DMS53 treated with DMSO at 0.1 percent for 48 hours (cell line): ENCODE data around the gene RORC.
"Not testable (repeated sequence)": the region's sequence is repeated elsewhere in the genome, so short reads cannot be mapped to it uniquely, and the experiment has no call there.

Experiments used
- DNase-seq: peaks from one replicate; lab custom pipeline; 2025; ENCODE audit not compliant: unreplicated experiment; lab: John Stamatoyannopoulos, UW

Gene RORC

DNA sequence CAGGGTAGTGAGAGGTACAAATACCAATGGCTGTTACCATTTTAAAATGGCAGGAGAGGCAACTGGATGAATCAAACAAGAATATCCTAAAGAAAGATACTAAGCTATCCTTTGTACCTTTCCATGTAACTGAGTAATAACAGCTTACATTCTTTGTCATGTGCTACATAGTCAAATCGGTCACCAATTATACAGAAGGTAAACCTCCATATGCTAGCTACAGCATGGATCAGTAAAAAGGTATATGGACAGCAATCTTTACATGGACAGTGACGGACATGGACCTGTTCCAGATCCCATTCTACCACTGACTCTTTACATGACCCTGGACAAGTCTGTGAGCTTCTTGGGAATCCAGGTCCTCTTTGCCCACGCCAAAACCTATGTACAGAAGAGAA is 54.9 kb downstream of the RORC start:
- DNase-seq: no peak

DNA sequence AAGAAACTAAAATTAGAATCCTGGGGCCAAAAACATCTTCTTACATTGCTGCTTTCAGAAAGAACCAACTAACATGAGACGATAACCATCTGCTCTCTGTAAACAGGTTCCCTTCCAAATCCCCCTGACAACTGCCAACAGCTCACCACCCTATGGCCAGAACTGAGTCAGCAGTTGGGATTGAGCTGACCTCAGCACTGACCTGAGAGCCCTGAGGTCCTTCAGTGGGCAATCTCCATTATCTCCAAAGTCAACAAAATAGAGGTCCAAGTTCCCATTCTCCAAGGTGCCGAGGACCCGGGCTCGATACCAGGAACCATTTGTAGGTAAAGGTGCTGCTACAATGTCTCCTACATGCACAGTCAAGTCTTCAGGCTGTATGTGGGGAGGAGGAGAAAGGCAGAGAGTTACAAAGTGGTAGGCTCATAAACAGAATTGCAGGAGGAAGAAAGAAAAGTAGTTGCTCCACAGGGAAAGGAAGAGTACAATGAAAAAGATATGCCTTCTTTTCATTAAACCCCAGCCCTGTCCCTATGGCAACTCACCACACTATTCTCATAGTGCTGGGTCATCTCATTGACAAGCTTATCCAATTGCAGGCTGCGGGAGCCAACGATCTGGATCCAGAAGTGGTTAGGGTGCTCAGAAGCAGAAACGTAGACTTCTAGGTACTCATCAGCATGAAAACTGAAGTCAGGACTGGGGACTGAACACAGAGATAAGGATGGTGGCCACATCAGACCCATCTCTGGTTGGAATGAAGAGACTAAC is 55.5 kb downstream of the RORC start:
- no peak for DNase-seq

DNA sequence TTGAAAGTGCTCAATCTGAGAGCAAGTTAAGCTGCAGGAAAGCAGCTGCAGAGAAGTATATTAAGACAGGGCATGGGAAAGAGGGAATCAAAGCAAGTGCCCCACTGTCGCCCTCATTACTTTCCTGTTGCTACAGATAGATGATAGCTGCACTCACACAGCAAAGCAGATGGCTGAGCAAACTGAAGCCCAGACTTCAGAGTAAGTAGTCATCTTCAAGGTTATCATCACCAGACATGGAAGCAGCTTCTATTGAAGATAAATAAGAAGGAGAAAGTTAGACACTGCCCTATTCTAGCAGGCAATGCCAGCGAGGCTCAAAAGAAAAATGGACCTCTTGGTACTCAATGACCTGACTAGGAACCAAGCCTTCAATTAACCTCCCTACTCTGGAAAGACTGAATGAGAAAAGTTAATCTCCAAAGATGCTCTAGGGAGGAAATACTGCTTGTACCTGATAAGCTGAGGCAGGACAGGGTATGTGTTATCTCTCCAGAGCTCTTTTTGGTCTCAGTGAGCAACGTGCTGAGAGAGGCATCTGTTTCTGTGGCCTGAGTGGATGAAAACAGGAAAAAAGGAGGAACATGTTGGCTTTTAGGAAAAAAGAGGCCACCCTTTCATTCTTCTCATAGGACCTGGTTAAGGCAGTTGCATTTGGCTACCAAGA is 57.2 kb downstream of the RORC start:
- DNase-seq: no peak

DNA sequence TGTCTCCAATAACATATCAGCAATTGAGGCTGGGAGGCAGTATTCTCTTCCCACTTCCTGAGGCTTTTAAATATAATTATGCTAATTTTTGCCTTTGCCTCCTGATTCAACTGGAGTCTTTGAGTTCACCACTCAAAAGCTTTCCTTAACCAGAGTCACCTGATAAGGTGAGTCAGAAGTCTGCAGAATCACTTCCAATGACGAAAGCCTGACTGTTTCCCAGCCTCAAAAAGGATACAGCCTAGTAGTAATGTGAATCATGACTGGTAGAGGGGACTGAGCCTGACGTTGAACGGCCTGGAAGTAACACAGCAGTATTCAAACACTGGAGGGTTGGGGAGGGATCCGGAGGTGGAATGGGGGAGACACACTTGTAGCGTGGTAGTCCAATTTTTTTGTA is 57.9 kb downstream of the RORC start:
- no peak for DNase-seq

DNA sequence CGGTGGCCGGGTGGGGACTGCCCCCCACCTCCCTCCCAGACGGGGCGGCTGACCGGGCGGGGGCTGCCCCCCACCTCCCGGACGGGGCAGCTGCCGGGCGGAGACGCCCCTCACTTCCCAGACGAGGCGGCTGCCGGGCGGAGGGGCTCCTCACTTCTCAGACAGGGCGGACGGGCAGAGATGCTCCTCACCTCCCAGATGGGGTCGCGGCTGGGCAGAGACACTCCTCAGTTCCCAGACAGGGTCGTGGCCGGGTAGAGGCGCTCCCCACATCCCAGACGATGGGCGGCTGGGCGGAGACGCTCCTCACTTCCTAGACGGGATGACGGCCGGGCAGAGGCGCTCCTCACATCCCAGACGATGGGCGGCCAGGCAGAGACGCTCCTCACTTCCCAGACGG is 62.3 kb downstream of the RORC start:
- DNase-seq: not testable (repeated sequence)

DNA sequence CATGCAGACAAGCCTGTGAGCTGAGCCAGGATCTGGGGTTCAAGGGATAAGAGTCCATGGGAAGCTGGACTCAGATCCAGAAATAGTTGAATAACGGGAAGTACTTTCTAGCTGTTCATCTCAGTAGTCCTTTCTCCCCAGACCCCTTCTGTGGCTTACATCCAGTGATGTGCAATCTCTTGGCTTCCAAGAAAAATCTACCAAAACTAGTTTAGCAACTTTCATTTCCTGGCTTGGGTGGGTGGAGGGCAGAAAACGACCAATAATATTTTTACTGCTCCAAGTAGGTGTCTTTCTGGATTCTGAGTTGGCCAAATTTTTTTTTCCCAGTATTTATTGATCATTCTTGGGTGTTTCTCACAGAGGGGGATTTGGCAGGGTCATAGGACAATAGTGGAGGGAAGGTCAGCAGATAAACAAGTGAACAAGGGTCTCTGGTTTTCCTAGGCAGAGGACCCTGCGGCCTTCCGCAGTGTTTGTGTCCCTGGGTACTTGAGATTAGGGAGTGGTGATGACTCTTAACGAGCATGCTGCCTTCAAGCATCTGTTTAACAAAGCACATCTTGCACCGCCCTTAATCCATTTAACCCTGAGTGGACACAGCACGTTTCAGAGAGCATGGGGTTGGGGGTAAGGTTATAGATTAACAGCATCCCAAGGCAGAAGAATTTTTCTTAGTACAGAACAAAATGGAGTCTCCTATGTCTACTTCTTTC is 63.1 kb downstream of the RORC start:
- DNase-seq: not testable (repeated sequence)

DNA sequence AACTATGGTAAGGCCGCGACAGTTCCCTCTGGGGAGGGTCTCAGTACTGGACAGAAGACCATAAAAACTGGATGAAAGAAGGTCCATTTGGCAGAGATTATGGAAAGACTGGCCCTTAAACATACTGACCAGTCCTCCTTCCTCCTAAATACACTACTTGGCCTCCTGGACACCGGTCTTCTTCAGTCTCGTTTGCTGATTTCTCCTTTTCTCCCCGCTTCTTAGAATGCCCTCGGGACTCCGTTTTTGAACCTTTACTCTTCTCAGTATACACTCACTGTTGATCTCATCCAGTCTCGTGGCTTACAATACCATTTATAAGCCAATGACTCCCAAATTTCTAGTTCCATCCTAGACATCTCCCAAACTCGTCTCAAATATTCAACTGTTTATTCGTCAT is 67.6 kb downstream of the RORC start:
- no peak for DNase-seq

DNA sequence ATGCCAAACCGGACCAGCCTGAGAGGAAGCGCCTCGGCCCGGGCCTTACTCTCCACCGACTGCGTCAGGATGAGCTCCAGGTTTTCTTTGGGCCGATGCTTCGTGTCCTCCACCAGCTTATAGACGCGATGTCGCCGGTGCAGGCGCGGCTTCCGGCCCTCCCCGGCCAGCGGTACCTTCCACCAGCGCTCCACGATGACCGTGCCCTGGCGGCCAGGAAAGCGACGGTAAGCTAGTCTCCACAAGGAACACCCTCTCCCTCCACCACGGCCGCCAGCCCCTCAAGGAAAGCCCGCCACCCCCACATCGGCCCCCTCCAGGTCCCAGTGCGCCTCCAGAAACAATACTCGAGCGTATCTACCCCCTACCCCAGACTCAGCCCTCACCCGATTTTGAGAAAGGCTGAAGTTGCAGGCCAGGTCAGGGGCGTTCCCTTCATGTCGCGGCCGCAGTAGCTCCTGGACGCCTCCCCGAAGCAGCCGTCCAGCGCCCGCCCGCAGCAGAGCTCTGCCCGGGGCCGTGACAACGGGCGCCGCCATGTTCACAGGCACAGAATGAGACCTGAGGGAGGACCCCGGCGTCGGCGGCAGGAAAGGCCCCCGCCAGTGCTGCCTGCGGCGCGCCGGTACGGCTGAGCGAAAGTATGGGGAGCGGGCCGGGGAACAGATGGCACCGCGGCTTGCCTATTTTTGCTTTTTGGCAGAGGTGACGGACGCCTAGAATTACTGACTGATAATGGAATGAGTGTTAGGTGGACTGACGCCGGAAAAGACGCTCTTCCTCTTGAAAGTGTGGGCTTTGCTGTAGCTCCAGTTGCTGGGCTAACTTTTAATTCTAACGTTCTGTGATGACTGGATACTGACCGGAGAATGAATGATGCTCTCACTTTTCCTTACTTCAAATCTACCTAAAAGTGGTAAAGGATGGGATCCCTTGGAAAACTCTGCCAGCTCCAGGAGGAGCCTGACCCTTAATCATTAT is 68.4 kb downstream of the RORC start, which contains the start of gene MRPL9:
Gene MRPL9 (minus strand): TSS at position 556 of the 981 bp plus-strand sequence. CDS start 17 bp downstream, at position 539.
- peak; percentile 63 for DNase-seq

DNA sequence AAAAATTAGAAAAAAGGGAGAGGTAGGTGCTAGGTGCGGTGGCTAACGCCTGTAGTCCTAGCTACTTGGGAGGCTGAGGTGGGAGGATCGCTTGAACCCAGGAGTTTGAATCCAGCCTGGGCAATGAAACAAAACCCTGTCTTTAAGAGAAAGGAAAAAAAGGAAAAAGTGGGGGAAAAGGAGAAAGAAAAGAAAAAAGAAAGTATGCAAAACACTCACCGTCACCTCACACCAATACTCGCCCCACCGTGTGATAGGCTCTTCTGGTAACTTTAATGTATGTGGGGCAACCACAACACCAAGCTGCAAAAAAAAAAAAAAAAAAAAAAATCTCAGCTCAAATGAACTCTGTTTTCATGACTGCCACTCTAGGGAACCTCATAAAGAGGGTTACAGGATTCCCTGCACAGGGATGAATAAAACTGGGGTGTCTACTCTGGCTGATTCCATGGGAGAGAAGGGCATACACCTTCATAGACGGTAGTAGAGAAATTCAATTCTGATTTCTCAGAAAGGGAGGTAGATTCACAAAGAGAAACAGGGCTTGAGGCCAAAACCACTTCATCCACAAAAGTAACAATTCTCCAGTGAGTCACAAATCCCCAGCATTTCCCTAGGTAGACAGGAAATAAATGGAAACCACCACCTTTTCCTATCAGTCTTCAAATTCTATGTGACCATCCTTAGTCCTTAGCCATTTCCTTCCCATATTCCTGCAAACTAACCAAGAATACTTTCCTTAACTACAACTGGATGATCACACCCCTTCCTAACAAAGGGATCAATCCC is 70.8 kb downstream of the RORC start:
- DNase-seq: no peak

DNA sequence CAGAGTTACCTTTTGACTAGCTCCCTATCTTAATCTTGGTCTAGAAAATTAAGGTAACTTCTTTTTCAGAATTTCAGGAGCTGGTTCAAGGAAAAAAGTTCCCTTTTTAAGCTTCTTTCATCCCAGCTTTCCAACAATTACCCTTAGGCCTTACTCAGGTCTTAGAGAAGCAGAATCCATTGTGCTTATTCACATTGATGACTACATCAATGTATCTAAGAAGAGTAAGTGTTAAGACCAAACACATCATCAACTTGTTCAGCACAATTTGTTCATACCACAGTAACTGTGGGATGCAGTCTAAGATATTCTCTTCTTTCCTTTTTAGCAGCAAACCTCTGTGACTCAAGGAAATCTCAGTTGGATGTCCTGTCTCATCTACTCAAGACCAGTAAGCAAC is 72.4 kb downstream of the RORC start:
- no peak for DNase-seq

DNA sequence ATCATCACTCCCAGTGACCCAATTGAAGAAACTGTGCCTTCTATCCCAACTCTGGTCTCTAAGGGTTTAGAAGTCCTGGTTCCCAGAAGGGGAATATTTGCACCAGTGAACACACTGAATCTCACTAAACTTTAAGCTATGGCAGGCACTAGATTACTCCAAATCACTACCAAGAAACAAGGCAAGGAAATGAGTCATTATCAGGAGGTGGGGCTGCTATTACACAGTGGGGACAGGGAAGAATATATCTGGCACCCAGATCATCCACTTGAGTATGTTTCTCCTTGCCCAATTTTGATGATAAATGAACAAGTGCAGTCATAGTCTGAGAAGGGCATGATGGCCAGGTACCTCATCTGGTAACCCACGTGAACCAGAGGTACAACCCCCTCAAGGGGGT is 75.3 kb downstream of the RORC start:
- DNase-seq: no peak
